ENCODE measurements around the gene CD79A. TPM values are rescaled to one million over a fixed set of nuclear protein-coding genes. Genes with fewer than 3 reads are reported as not detected.

The CD79A gene
- total RNA-seq, 1 donor from 2014 or later, result 1.7 TPM

GRCh38 chr19:41883463-41883820 lies 6.4 kb downstream of the CD79A start:
- intact Hi-C loops (cut with micrococcal nuclease), result loop anchor here (1.0 to 10.0 kb wide), 2 partner anchors 8 to 349 kb away; no protein-coding TSS in a partner anchor

- intact Hi-C loops (cut with micrococcal nuclease), result loop anchor here (1.0 to 10.0 kb wide), 4 partner anchors 9 to 349 kb away; partner anchors contain the start of genes RABAC1 and RPS19
Measured at GRCh38 chr19:41883821-41884733, 7.0 kb downstream of the CD79A start.

- intact Hi-C loops (cut with micrococcal nuclease), result loop anchor here (2.0 to 10.0 kb wide), 3 partner anchors 14 to 352 kb away; partner anchors contain the start of gene ERFL
Measured at GRCh38 chr19:41886761-41887710, 10.0 kb downstream of the CD79A start.

- intact Hi-C loops (cut with micrococcal nuclease), result loop anchor here (2.0 to 10.0 kb wide), 3 partner anchors 15 to 353 kb away; partner anchors contain the start of gene ERFL
Measured at GRCh38 chr19:41887711-41888382, 10.8 kb downstream of the CD79A start.

- intact Hi-C loops (cut with micrococcal nuclease), result loop anchor here (5.0 to 10.0 kb wide), 2 partner anchors 38 to 354 kb away; partner anchors contain the start of gene ERFL
Measured at GRCh38 chr19:41888926-41889325, 11.8 kb downstream of the CD79A start.

- intact Hi-C loops (cut with micrococcal nuclease), result loop anchor here (5.0 to 10.0 kb wide), 2 partner anchors 37 to 355 kb away; partner anchors contain the start of gene ERFL
Measured at GRCh38 chr19:41889896-41890295, 12.8 kb downstream of the CD79A start.

- intact Hi-C loops (cut with micrococcal nuclease), result no loop called here
Measured at GRCh38 chr19:41890936-41891335, 13.9 kb downstream of the CD79A start.

GRCh38 chr19:41892173-41892902 lies 15.3 kb downstream of the CD79A start:
- intact Hi-C loops (cut with micrococcal nuclease), result no loop called here

GRCh38 chr19:41893899-41894298 lies 16.8 kb downstream of the CD79A start:
- intact Hi-C loops (cut with micrococcal nuclease), result no loop called here

GRCh38 chr19:41894350-41894749 lies 17.3 kb downstream of the CD79A start:
- intact Hi-C loops (cut with micrococcal nuclease), result no loop called here

GRCh38 chr19:41895745-41896580 lies 18.9 kb downstream of the CD79A start:
- intact Hi-C loops (cut with micrococcal nuclease), result no loop called here

GRCh38 chr19:41896581-41896942 lies 19.5 kb downstream of the CD79A start:
- intact Hi-C loops (cut with micrococcal nuclease), result no loop called here

- intact Hi-C loops (cut with micrococcal nuclease), result no loop called here
Measured at GRCh38 chr19:41897181-41897580, 20.1 kb downstream of the CD79A start.

GRCh38 chr19:41897820-41898219 lies 20.7 kb downstream of the CD79A start:
- intact Hi-C loops (cut with micrococcal nuclease), result no loop called here

GRCh38 chr19:41898235-41898634 lies 21.2 kb downstream of the CD79A start:
- intact Hi-C loops (cut with micrococcal nuclease), result no loop called here

GRCh38 chr19:41901707-41902360 lies 24.8 kb downstream of the CD79A start:
- intact Hi-C loops (cut with micrococcal nuclease), result no loop called here

- intact Hi-C loops (cut with micrococcal nuclease), result no loop called here
Measured at GRCh38 chr19:41902594-41902993, 25.5 kb downstream of the CD79A start.

- intact Hi-C loops (cut with micrococcal nuclease), result no loop called here
Measured at GRCh38 chr19:41903193-41903953, 26.3 kb downstream of the CD79A start.
